Measurements from ENCODE around the gene RAB1B.

- TF ChIP-seq, protein P1, sequence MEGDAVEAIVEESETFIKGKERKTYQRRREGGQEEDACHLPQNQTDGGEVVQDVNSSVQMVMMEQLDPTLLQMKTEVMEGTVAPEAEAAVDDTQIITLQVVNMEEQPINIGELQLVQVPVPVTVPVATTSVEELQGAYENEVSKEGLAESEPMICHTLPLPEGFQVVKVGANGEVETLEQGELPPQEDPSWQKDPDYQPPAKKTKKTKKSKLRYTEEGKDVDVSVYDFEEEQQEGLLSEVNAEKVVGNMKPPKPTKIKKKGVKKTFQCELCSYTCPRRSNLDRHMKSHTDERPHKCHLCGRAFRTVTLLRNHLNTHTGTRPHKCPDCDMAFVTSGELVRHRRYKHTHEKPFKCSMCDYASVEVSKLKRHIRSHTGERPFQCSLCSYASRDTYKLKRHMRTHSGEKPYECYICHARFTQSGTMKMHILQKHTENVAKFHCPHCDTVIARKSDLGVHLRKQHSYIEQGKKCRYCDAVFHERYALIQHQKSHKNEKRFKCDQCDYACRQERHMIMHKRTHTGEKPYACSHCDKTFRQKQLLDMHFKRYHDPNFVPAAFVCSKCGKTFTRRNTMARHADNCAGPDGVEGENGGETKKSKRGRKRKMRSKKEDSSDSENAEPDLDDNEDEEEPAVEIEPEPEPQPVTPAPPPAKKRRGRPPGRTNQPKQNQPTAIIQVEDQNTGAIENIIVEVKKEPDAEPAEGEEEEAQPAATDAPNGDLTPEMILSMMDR (IDR thresholded peaks at IDR 0.05), result no peak
- TF ChIP-seq POLR2A (IDR thresholded peaks at IDR 0.05) (no peak), EP300 (IDR thresholded peaks at IDR 0.05) (no peak)
Measured at GRCh38 chr11:66326261-66327111, 58.0 kb downstream of the RAB1B start.
